Measurements from ENCODE around the gene LMAN2L. TPM values are rescaled to one million over a fixed set of nuclear protein-coding genes. Genes with fewer than 3 reads are reported as not detected.
A peak's percentile ranks its signal among the peaks of the same experiment; 100 is the strongest.

The LMAN2L gene
- total RNA-seq (10.7 TPM in 2 replicates), polyA plus RNA-seq (5.6 and 5.7 TPM in 2 replicates), polyA minus RNA-seq (8.4 and 8.6 TPM in 2 replicates)
- 9.2 TPM for total RNA-seq (2013)

GRCh38 chr2:96739633-96740428 lies at the start of gene LMAN2L:
LMAN2L (minus strand) TSS chr2:96740064; CDS start chr2:96740040, 24 bp downstream.
- Histone ChIP-seq H3K79me2 (ENCODE audit: control insufficient read depth, insufficient read depth, low read length) (peaks cover 27% of the 10 kb centered on the region), H3K4me3 (ENCODE audit: control extremely low read depth in 1 of 5, extremely low read depth in 1 of 5, insufficient read depth in 1 of 5, low read depth in 2 of 5, low read length in 4 of 5) (peak within 1 kb of the TSS; percentile 67 to 93 (median 88)), H3K4me1 (ENCODE audit: control insufficient read depth in 2 of 2, insufficient read depth in 2 of 2, low read length in 2 of 2) (peaks cover 14 to 25% of the 10 kb centered on the region in 2 donors), H3K9ac (ENCODE audit: low read length) (peak within 1 kb of the TSS; percentile 83), H2AFZ (ENCODE audit: insufficient read depth, low read depth, low read length, poor library complexity, severe bottlenecking) (peak within 1 kb of the TSS; percentile 97), H3K27me3 (replicated peaks in 1 of 4; ENCODE audit: control extremely low read depth in 1 of 4, control insufficient read depth in 3 of 4, insufficient read depth in 4 of 4, low read length in 3 of 4) (no peaks in the 10 kb centered on the region), H3K4me2 (replicated peaks; ENCODE audit: low read depth, low read length, poor library complexity, severe bottlenecking) (peak within 1 kb of the TSS; percentile 89), H3K9me3 (ENCODE audit: control extremely low read depth in 1 of 3, control insufficient read depth in 2 of 3, insufficient read depth in 1 of 3, low read length in 2 of 3) (no peaks in the 10 kb centered on the region), H3K27ac (ENCODE audit: low read length in 2 of 2) (peak within 1 kb of the TSS; percentile 80 to 85), H4K20me1 (ENCODE audit: control insufficient read depth, insufficient read depth, low read length, poor library complexity, severe bottlenecking) (no peaks in the 10 kb centered on the region), H3K36me3 (replicated peaks in 1 of 2; ENCODE audit: control extremely low read depth in 1 of 2, control insufficient read depth in 1 of 2, extremely low read depth in 1 of 2, insufficient read depth in 2 of 2, low read length in 1 of 2) (peaks cover 0 to 9% of the 10 kb centered on the region in 2 experiments)
- Mint-ChIP-seq H3K4me3 (peak within 1 kb of the TSS; percentile 97), H3K4me1 (peaks cover 29% of the 10 kb centered on the region), H3K27ac (peak within 1 kb of the TSS; percentile 97), H3K9me3 (ENCODE audit: insufficient read depth) (no peaks in the 10 kb centered on the region), H3K27me3 (no peaks in the 10 kb centered on the region)
- CTCF ChIA-PET, result interaction anchor here (0.8 to 3.1 kb wide), 3 partner anchors 19 to 118 kb away, joined by 4 to 13 read pairs (median 6); partner anchors contain the start of gene ANKRD39
- under 1% methylated on average over 36 of the region's 43 CpGs for WGBS (ENCODE audit: insufficient coverage)
- intact Hi-C loops (cut with micrococcal nuclease), result loop anchor here (1.0 to 2.0 kb wide), 6 partner anchors 20 to 201 kb away; partner anchors contain the start of genes ANKRD39, CNNM3, CNNM4 and KANSL3
- POLR2A ChIA-PET, result interaction anchor here (0.5 to 1.9 kb wide), 5 partner anchors 8 to 102 kb away, joined by 3 to 8 read pairs (median 5); partner anchors contain the start of genes CNNM4 and KANSL3
- TF ChIP-seq EZH2 (IDR thresholded peaks at IDR 0.05; ENCODE audit: borderline replicate concordance, insufficient read depth, low read depth, low read length, poor library complexity, severe bottlenecking), result no peak
- no peak for TF ChIP-seq CTCF (IDR thresholded peaks at IDR 0.05)
- DNase-seq (peak; percentile 97), ATAC-seq (ENCODE audit: low read depth) (peak; percentile 98)

- Histone ChIP-seq H3K27ac (ENCODE audit: low read length in 2 of 2) (no peak overlapping the region), H3K9me3 (ENCODE audit: control extremely low read depth in 1 of 3, control insufficient read depth in 2 of 3, insufficient read depth in 1 of 3, low read length in 2 of 3) (no peaks in the 10 kb centered on the region), H3K27me3 (replicated peaks in 1 of 4; ENCODE audit: control extremely low read depth in 1 of 4, control insufficient read depth in 3 of 4, insufficient read depth in 4 of 4, low read length in 3 of 4) (no peaks in the 10 kb centered on the region), H3K36me3 (replicated peaks in 1 of 2; ENCODE audit: control extremely low read depth in 1 of 2, control insufficient read depth in 1 of 2, extremely low read depth in 1 of 2, insufficient read depth in 2 of 2, low read length in 1 of 2) (no peaks in the 10 kb centered on the region), H3K79me2 (ENCODE audit: control insufficient read depth, insufficient read depth, low read length) (peaks cover 30% of the 10 kb centered on the region), H3K4me3 (ENCODE audit: control extremely low read depth in 1 of 5, extremely low read depth in 1 of 5, insufficient read depth in 1 of 5, low read depth in 2 of 5, low read length in 4 of 5) (no peak overlapping the region), H3K9ac (ENCODE audit: low read length) (no peak overlapping the region), H4K20me1 (ENCODE audit: control insufficient read depth, insufficient read depth, low read length, poor library complexity, severe bottlenecking) (peaks cover 16% of the 10 kb centered on the region), H3K4me2 (replicated peaks; ENCODE audit: low read depth, low read length, poor library complexity, severe bottlenecking) (no peak overlapping the region), H3K4me1 (ENCODE audit: control insufficient read depth in 2 of 2, insufficient read depth in 2 of 2, low read length in 2 of 2) (no peaks in the 10 kb centered on the region), H2AFZ (ENCODE audit: insufficient read depth, low read depth, low read length, poor library complexity, severe bottlenecking) (no peak overlapping the region)
- ATAC-seq (ENCODE audit: low read depth), result no peak
- ChIA-PET POLR2A (no interaction called here), CTCF (no interaction called here)
- peaks cover 2% of the 10 kb centered on the region for H3K4me1 Mint-ChIP-seq
- no peak overlapping the region for H3K27ac Mint-ChIP-seq
- intact Hi-C loops (cut with micrococcal nuclease), result no loop called here
- DNase-seq, result no peak
- no peaks in the 10 kb centered on the region for H3K9me3 Mint-ChIP-seq (ENCODE audit: insufficient read depth)
- WGBS (ENCODE audit: insufficient coverage), result 91% methylated on average over 6 of the region's 6 CpGs
- H3K27me3 Mint-ChIP-seq, result no peaks in the 10 kb centered on the region
- H3K4me3 Mint-ChIP-seq, result no peak overlapping the region
- no peak for TF ChIP-seq CTCF (IDR thresholded peaks at IDR 0.05)
Observed at GRCh38 chr2:96789245-96789617, 49.4 kb upstream of the LMAN2L start.

Measured in B cell (primary cell).